HL-60 (cell line): Measurements from ENCODE around the gene RSRC1.

Source experiments
- CTCF ChIP-seq: IDR thresholded peaks from one replicate; pipeline ENCODE4 v1.5.1; 2011; ENCODE audit warnings: low read length, control low read depth, inconsistent platforms; ENCODE audit not compliant: insufficient read depth
- POLR2AphosphoS5 ChIP-seq: IDR thresholded peaks from 2 replicates; pipeline ENCODE4 v1.6.1; 2012; ENCODE audit warnings: low read depth
- REST ChIP-seq: IDR thresholded peaks from 2 replicates; pipeline ENCODE4 v1.6.1; 2012; ENCODE audit warnings: low read depth; ENCODE audit not compliant: insufficient replicate concordance

GRCh38 chr3:158104431-158104921 lies 5.4 kb upstream of the RSRC1 start:
- TF ChIP-seq CTCF = no peak
- TF ChIP-seq POLR2AphosphoS5 = no peak
- no peak for TF ChIP-seq REST
